SH-SY5Y (cell line): ENCODE data around the gene ADAM19.

Experiments used
- GATA2 ChIP-seq: IDR thresholded peaks from 2 replicates; pipeline ENCODE4 v1.6.1; 2011; ENCODE audit warnings: mild to moderate bottlenecking, low read depth, low read length
- GATA3 ChIP-seq: IDR thresholded peaks from 2 replicates; pipeline ENCODE4 v1.6.1; 2011; ENCODE audit warnings: low read depth, mild to moderate bottlenecking, low read length, moderate library complexity

Gene ADAM19

DNA sequence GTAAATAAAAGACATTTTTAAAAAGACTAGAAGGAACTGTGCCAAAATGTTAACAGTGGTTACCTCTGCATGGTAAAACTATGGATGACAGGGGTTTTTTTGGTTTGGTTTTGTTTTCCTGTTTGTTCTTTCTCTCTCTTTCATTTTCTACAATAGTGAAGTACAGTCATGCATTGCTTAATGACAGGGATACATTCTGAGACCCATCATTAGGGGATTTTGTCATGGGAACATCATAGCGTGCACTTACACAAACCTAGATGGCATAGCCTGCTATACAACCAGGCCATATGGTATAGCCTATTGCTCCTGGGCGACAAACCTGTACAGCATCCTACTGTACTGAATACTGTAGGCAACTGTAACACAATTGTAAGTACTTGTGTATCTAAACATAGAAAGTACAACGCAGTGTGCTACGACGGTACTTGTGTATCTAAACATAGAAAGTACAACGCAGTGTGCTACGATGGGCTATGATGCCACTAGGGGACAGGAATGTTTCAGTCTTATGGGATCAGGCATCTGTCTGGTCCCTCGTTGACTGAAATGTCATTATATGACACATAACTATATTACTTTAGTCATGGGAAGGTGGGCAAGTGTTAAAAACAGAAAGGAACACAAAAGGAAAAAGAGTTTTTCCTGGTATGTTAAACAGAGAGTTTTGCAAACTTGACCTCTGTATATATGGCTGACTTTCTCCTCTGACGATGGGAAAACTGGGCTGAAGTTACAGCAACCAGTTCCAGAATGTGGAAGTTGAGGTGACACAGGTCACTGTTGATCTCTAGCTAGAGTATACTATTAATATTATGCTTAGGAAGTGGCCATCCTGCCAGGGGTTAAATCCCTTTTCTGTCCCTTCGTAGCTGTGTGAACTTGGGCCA lies 7.4 kb upstream of the ADAM19 start:
- TF ChIP-seq GATA3 (no peak), GATA2 (no peak)

GRCh38 chr5:157581901-157582300 lies 6.3 kb upstream of the ADAM19 start:
- TF ChIP-seq GATA2 (no peak), GATA3 (no peak)

DNA sequence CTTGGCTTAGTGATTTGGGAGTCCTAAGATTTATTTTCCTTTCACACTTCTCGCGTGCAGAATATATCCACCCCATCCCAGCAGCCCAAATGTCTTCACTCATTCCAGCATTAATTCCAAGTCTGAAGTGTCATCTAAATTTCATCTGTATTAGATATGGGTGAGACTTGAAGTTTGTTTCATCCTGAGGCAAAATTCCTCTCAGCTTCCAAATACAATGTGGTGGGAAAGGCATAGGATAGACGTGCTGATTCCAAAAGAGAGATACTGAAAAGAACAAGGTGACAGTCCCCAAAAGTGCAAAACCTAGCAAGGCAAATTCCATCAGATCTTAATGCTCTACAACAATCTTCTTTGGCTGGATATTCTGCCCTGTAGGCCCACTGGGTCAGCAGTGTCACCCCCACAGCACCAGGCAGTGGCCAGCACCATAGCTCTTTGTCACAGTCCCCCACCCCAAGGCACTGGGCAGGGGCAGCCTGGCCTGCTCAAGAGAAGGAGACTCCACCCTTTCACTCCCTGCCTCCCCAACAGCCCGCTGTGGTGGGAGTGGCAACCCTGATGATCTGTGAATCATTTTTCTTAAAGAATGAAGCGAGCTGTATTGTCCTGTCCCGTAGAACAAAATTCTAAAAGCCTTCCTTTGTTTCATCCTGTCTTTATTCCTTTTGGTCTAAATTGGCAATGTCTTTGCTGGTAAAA lies 2.7 kb upstream of the ADAM19 start:
- TF ChIP-seq GATA2 (no peak), GATA3 (no peak)

- TF ChIP-seq GATA3 (no peak), GATA2 (no peak)
Measured at GRCh38 chr5:157576678-157577077, 1.1 kb upstream of the ADAM19 start.

GRCh38 chr5:157574456-157575380 lies 857 bp downstream of the ADAM19 start:
- TF ChIP-seq GATA2 (no peak), GATA3 (no peak)

DNA sequence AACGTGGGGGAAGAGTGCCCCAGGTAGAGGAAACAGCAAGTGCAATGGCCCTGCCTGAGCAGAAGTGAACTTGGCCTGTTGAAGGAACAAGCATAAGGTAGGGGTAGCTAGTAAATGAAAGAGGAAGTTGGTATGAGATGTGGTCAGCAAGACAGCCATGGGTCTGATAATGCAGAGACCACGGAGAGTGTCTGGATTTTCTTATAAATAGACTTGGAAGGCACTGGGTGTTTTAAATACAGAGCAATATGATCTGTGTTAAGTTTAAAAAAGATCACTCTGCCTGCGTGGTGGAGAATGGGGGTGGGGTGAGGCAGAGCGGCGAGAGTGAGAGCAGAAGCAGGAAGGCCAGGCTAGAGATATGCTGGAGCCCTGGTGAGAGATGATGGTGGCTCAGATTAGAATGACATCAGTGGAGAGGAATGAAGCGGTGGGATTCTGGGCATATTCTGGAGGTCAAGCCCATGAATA lies 4.2 kb downstream of the ADAM19 start:
- no peak for TF ChIP-seq GATA3
- TF ChIP-seq GATA2, result peak; percentile 21; the same call in 1 of the 2 replicates

- no peak for TF ChIP-seq GATA2
- no peak for TF ChIP-seq GATA3
Measured at GRCh38 chr5:157570531-157571200, 4.9 kb downstream of the ADAM19 start.

- TF ChIP-seq GATA3, result no peak
- TF ChIP-seq GATA2, result no peak
Measured at GRCh38 chr5:157568720-157569119, 6.9 kb downstream of the ADAM19 start.

DNA sequence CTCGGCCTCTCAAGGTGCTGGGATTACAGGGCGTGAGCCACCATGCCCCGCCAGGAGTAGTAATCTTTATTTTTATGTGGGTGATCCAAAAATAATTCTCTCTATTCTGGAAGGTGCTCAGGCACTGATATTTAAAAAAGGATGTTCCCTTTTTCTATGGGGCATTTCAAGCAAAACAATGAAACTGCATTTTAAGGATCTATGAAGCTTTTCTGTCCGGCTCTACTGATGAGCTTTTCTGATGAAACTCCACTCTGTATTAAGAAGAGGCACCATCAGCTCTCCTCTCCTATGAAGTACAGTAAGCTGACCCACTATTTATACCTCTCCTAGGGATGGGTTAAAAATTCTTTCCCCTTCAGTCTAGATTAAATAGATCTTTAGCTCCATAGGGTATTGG lies 7.4 kb downstream of the ADAM19 start:
- TF ChIP-seq GATA3, result no peak
- no peak for TF ChIP-seq GATA2

GRCh38 chr5:157566902-157567489 lies 8.6 kb downstream of the ADAM19 start:
- TF ChIP-seq GATA2, result no peak
- TF ChIP-seq GATA3, result no peak

DNA sequence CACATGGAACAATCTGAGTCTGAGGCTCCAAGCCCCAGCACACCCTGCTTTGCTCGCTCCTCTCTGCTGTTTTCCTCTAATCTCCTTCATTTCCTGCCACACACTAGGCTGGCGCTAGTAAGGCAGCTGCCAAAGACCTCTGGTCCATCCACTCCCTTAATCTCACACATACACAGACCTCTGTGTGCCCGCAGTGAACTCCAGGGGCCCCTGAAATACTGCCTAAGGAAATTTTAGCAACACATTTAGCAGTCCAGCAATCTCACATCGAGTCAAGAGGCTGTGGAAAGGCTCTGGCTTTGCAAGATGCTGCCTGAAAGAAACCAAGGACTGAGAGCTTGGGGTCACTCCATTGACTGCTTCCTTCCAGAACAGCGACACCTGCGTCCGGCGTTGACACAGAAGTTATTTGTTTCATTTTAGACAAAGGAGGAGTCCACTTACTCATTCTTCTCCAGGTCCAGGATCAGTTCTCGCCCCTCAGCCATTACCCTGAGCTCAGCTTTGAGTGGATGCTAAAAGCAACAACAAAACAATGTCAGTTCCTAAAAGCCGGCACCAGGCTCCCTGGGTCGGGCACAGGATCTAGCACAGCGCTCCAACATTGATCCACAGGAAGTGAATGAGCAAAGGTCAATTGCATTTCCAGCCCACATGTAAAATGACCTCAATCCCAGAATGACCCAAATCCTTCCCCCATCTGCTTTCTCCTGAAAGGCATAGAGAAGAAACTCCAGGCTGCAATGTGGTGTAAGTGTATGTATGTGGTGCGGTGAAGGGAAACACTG lies 11.5 kb downstream of the ADAM19 start:
- no peak for TF ChIP-seq GATA3
- no peak for TF ChIP-seq GATA2

- TF ChIP-seq GATA3, result no peak
- TF ChIP-seq GATA2, result no peak
Measured at GRCh38 chr5:157563373-157563928, 12.1 kb downstream of the ADAM19 start.
